SKM-1 (cell line): Measurements from ENCODE around the gene GNPNAT1.

Experiments
- DNase-seq: peaks from one replicate; lab custom pipeline; 2025; ENCODE audit not compliant: unreplicated experiment; lab: John Stamatoyannopoulos, UW

The GNPNAT1 gene

GRCh38 chr14:52791223-52792096 lies at the start of gene GNPNAT1:
Gene GNPNAT1 (minus strand): TSS chr14:52791607. CDS start chr14:52784650, 6,957 bp downstream.
- peak; percentile 52 for DNase-seq

GRCh38 chr14:52840877-52841276 lies 49.5 kb upstream of the GNPNAT1 start:
- DNase-seq: no peak

GRCh38 chr14:52837451-52837850 lies 46.0 kb upstream of the GNPNAT1 start:
- no peak for DNase-seq

- DNase-seq: no peak
Observed at GRCh38 chr14:52836063-52836462, 44.7 kb upstream of the GNPNAT1 start.

- no peak for DNase-seq
Observed at GRCh38 chr14:52835122-52835903, 43.9 kb upstream of the GNPNAT1 start.

- no peak for DNase-seq
Observed at GRCh38 chr14:52834440-52834842, 43.0 kb upstream of the GNPNAT1 start.

- no peak for DNase-seq
Observed at GRCh38 chr14:52833891-52834290, 42.5 kb upstream of the GNPNAT1 start.

GRCh38 chr14:52829527-52830185 lies 38.2 kb upstream of the GNPNAT1 start:
- no peak for DNase-seq

GRCh38 chr14:52827426-52827825 lies 36.0 kb upstream of the GNPNAT1 start:
- no peak for DNase-seq

GRCh38 chr14:52825085-52825484 lies 33.7 kb upstream of the GNPNAT1 start:
- DNase-seq: no peak

GRCh38 chr14:52824462-52824861 lies 33.1 kb upstream of the GNPNAT1 start:
- DNase-seq: no peak

GRCh38 chr14:52821805-52822250 lies 30.4 kb upstream of the GNPNAT1 start:
- no peak for DNase-seq

- no peak for DNase-seq
Observed at GRCh38 chr14:52808101-52808500, 16.7 kb upstream of the GNPNAT1 start.

GRCh38 chr14:52806115-52806514 lies 14.7 kb upstream of the GNPNAT1 start:
- DNase-seq: no peak

- DNase-seq: no peak
Observed at GRCh38 chr14:52802597-52802996, 11.2 kb upstream of the GNPNAT1 start.

- no peak for DNase-seq
Observed at GRCh38 chr14:52801014-52801712, 9.8 kb upstream of the GNPNAT1 start.

GRCh38 chr14:52798826-52799225 lies 7.4 kb upstream of the GNPNAT1 start:
- no peak for DNase-seq

GRCh38 chr14:52797653-52798052 lies 6.2 kb upstream of the GNPNAT1 start:
- no peak for DNase-seq

- DNase-seq: no peak
Observed at GRCh38 chr14:52793061-52793460, 1.7 kb upstream of the GNPNAT1 start.

GRCh38 chr14:52792097-52792415 lies 649 bp upstream of the GNPNAT1 start:
- no peak for DNase-seq

- DNase-seq: no peak
Observed at GRCh38 chr14:52790756-52791222, 618 bp downstream of the GNPNAT1 start.
